Motor neuron (in vitro differentiated cells): ENCODE data around the gene PLEKHH3. TPM values are rescaled to one million over a fixed set of nuclear protein-coding genes. Genes with fewer than 3 reads are reported as not detected.
A peak's percentile ranks its signal among the peaks of the same experiment; 100 is the strongest.
"Not testable (repeated sequence)": the region's sequence is repeated elsewhere in the genome, so short reads cannot be mapped to it uniquely, and the experiment has no call there.

Experiments used
- ATAC-seq, 8 experiments: fragments of 200-7000 bp; cut with Tn5 transposase; replicated peaks in 6 of 8; 2 replicates each; pipeline ENCODE4 v1.8.0; 2021; ENCODE audit warnings: mild to moderate bottlenecking in 8 of 8, moderate library complexity in 8 of 8
- H3K27ac ChIP-seq, 2 donors: fragments of 250-450 bp; sonication (Bioruptor Pico); 2 replicates each; pipeline ENCODE4 v1.9.0; 2021; ENCODE audit warnings: antibody characterized with exemption in 2 of 2, mild to moderate bottlenecking in 2 of 2, moderate library complexity in 1 of 2
- H3K4me1 ChIP-seq, 2 donors: fragments of 250-450 bp; sonication (Bioruptor Pico); replicated peaks in 1 of 2; 2 replicates each; pipeline ENCODE4 v1.6.1; 2021; ENCODE audit warnings: antibody characterized with exemption in 2 of 2, mild to moderate bottlenecking in 2 of 2, moderate library complexity in 1 of 2
- H3K4me3 ChIP-seq, 5 donors: fragments of 250-450 bp; sonication (Bioruptor Pico); 2 replicates each; pipeline ENCODE4 v1.9.0; 2021; ENCODE audit warnings: antibody characterized with exemption in 5 of 5, mild to moderate bottlenecking in 5 of 5, moderate library complexity in 4 of 5
- WGBS, 10 experiments: fragments of 450-650 bp; shearing (Covaris generic); methylation state at CpG; one replicate each; pipeline ENCODE4 v1.0.0; 2022; 5-methylcytosine and 5-hydroxymethylcytosine counted together
- in situ Hi-C, 9 experiments: fragments of 400-800 bp; cut with MboI; loops; one replicate each; pipeline ENCODE4 v1.15.0; 2021; ENCODE audit warnings: low sequenced_read_pairs in 9 of 9, low pct_unique_long_range_greater_than_20kb in 2 of 9; ENCODE audit not compliant: unreplicated experiment in 9 of 9
- total RNA-seq, 8 experiments: library from RNA; unstranded; fragments of 300-600 nt; gene quantifications; 2 replicates each; pipeline versions ENCODE4 v1.2.3 to v1.2.4, GENCODE V29; 2022

PLEKHH3 gene
- total RNA-seq, 8 experiments from 2014 or later = 10.1 to 24.2 (median 20.6) TPM

DNA sequence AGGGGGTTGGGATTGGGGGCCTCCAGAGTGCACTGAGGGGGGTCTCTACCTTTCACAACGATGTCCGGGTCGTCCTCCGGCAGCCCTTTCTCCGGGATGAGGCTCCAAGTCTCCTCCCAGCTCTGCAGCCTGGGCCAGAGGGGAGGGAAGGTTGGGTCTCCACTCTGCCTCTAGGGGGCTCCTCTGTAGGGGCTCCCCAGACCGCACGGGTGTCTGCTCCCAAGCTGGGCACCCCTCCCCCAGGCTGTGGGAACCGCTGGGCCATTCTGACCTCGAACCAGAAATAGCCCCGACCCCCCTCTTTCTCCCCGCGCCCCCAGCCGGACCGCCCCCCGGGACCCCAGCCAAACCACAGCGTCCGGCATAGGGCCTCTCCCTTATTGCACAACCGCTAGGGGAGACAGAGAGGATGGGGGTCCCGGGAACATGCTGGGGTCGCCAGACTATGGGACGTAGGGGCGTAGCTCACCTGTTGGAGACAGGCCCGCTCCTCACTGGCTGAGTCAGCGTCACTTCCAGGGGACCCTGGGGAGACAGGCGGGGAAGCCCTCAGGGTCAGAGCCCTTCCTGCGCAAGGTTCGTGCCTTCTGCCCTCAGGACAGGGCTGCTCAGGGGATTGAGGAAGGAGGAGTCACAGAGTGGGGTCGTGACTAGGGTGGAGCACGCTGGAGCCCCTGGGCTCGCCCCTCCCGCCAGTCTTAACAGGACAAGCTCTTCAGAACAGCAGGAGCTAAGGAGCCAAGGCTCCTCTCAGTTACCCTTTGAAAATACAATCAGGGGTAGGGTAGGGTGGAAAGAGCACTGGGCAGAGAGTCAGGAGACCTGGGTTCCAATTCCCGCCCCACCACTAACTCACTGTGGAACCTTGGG lies 2.7 kb downstream of the PLEKHH3 start:
- H3K4me3 ChIP-seq = peak overlapping the region in 2 of 5 donors; percentile 73 to 80
- no peak overlapping the region for H3K27ac ChIP-seq
- peak in 2 of 8 experiments; percentile 3 to 22 for ATAC-seq
- in situ Hi-C loops = no loop called here
- WGBS, 10 experiments = 26 to 100% (median 60%) methylated on average over 1 to 4 of the region's 32 CpGs; no CpG with 5 or more reads in 7 of the 10 experiments
- peaks cover 16 to 23% of the 10 kb centered on the region in 2 donors for H3K4me1 ChIP-seq

- WGBS, 10 experiments = 80 to 100% (median 99%) methylated on average over 1 to 8 of the region's 30 CpGs; no CpG with 5 or more reads in 6 of the 10 experiments
- Histone ChIP-seq H3K27ac (no peak overlapping the region), H3K4me3 (no peak overlapping the region), H3K4me1 (peaks cover 16 to 18% of the 10 kb centered on the region in 2 donors)
- in situ Hi-C loops = no loop called here
- no peak for ATAC-seq
Measured at GRCh38 chr17:42673266-42673884, 3.4 kb downstream of the PLEKHH3 start.

DNA sequence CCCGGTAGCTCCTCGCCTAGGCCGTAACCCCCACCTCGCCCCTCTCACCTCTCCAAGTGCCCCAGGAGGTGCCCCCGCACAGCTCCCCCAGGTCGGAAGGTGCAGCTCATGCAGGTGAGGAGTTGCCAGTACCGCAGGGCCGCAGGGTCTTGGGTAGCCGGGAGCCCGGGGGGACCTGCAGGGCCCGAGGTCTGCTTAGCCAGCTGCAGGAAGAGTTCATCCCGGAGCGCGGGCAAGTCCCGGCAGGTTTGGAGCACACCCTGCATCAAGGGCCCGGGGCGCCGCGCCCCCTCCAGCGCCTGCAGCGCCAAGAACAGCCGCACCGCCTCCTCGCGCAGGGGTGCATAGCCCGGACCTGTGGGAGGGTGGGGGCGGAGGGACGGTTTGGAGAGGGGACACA lies 4.8 kb downstream of the PLEKHH3 start:
- no peak overlapping the region for H3K27ac ChIP-seq
- 78% methylated on average over 8 of the region's 28 CpGs; no CpG with 5 or more reads in 9 of the 10 experiments for WGBS, 10 experiments
- in situ Hi-C loops = no loop called here
- no peak for ATAC-seq
- no peak overlapping the region for H3K4me3 ChIP-seq
- peaks cover 9 to 12% of the 10 kb centered on the region in 2 donors for H3K4me1 ChIP-seq

- in situ Hi-C loops = no loop called here
- ATAC-seq = no peak
- WGBS, 10 experiments = 58 to 100% (median 93%) methylated on average over 1 to 23 of the region's 50 CpGs; no CpG with 5 or more reads in 5 of the 10 experiments
- H3K4me3 ChIP-seq = no peak overlapping the region
- no peak overlapping the region for H3K27ac ChIP-seq
- peaks cover 9 to 12% of the 10 kb centered on the region in 2 donors for H3K4me1 ChIP-seq
Measured at GRCh38 chr17:42670789-42671657, 5.8 kb downstream of the PLEKHH3 start.

- in situ Hi-C loops = no loop called here
- WGBS, 10 experiments = 48 to 100% (median 78%) methylated on average over 1 to 11 of the region's 87 CpGs; no CpG with 5 or more reads in 6 of the 10 experiments
- ATAC-seq = peak in 3 of 8 experiments; percentile 8 to 53 (median 48)
- Histone ChIP-seq H3K4me3 (no peak overlapping the region), H3K27ac (no peak overlapping the region), H3K4me1 (peaks cover 9 to 12% of the 10 kb centered on the region in 2 donors)
Measured at GRCh38 chr17:42669977-42670788, 6.6 kb downstream of the PLEKHH3 start.

DNA sequence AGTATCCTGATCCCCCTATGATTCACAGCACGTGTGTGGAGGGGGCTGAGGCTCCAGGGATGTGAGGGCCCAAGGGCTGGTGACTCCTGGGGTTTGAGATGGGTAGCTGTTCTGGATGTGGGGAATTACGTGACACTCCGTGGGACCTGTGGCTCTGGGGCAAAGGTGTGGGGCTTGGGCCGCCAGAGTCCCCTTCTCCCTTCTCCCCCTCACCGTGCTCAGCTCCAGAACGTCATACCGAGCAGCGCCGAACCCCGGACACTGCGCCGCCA lies 7.2 kb downstream of the PLEKHH3 start:
- no peak overlapping the region for H3K4me3 ChIP-seq
- peaks cover 7% of the 10 kb centered on the region in 2 donors for H3K4me1 ChIP-seq
- ATAC-seq = no peak
- 80 to 100% (median 80%) methylated on average over 1 to 4 of the region's 12 CpGs; no CpG with 5 or more reads in 7 of the 10 experiments for WGBS, 10 experiments
- no peak overlapping the region for H3K27ac ChIP-seq
- in situ Hi-C loops = no loop called here

- Histone ChIP-seq H3K4me1 (no peaks in the 10 kb centered on the region), H3K4me3 (no peak overlapping the region), H3K27ac (no peak overlapping the region)
- peak; percentile 46 to 97 (median 68) for ATAC-seq
- in situ Hi-C loops = no loop called here
- WGBS, 10 experiments = 52 to 100% (median 77%) methylated on average over 1 to 5 of the region's 7 CpGs; no CpG with 5 or more reads in 4 of the 10 experiments
Measured at GRCh38 chr17:42667088-42667951, 9.5 kb downstream of the PLEKHH3 start.

- ATAC-seq, H3K4me1 ChIP-seq, H3K27ac ChIP-seq, in situ Hi-C loops, H3K4me3 ChIP-seq: not testable (repeated sequence)
- WGBS, 10 experiments = 40 to 100% methylated on average over 1 of the region's 16 CpGs; no CpG with 5 or more reads in 8 of the 10 experiments
Measured at GRCh38 chr17:42666126-42666525, 10.7 kb downstream of the PLEKHH3 start.

GRCh38 chr17:42665581-42666001 lies 11.2 kb downstream of the PLEKHH3 start:
- 80 to 100% (median 91%) methylated on average over 1 to 8 of the region's 14 CpGs; no CpG with 5 or more reads in 6 of the 10 experiments for WGBS, 10 experiments
- peak in 2 of 8 experiments; percentile 5 to 6 for ATAC-seq
- no peak overlapping the region for H3K4me3 ChIP-seq
- in situ Hi-C loops = no loop called here
- H3K27ac ChIP-seq = no peak overlapping the region
- H3K4me1 ChIP-seq = peaks cover 2 to 4% of the 10 kb centered on the region in 2 donors

- in situ Hi-C loops = no loop called here
- Histone ChIP-seq H3K4me1 (peaks cover 7 to 10% of the 10 kb centered on the region in 2 donors), H3K4me3 (peak overlapping the region in 1 of 5 donors; percentile 16), H3K27ac (no peak overlapping the region)
- 9 to 100% (median 83%) methylated on average over 1 to 6 of the region's 7 CpGs for WGBS, 10 experiments
- peak in 2 of 8 experiments; percentile 22 to 31 for ATAC-seq
Measured at GRCh38 chr17:42660692-42661345, 16.0 kb downstream of the PLEKHH3 start.

DNA sequence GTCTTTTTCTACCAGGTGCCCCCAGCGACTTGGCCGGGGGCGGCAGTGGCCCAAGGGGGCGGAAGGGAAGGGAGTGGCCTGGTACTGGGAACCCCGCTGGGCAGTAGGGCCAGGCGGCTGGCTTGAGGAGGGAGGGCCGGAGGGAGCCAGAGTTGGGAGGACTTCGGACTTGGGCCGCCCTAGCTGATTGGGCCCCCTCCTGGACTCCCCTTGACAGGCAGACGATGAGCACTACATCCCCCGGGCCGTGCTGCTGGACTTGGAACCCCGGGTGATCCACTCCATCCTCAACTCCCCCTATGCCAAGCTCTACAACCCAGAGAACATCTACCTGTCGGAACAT lies 16.9 kb downstream of the PLEKHH3 start:
- H3K4me3 ChIP-seq = peak overlapping the region; percentile 33 to 50 (median 48)
- peak in 7 of 8 experiments; percentile 1 to 29 (median 13) for ATAC-seq
- H3K4me1 ChIP-seq, in situ Hi-C loops, H3K27ac ChIP-seq: not testable (repeated sequence)
- WGBS, 10 experiments = no CpG with 5 or more reads among the region's 14 CpGs
